Left lung (tissue), 10 donors: ENCODE measurements around the gene TNFRSF1A. TPM values are rescaled to one million over a fixed set of nuclear protein-coding genes. Genes with fewer than 3 reads are reported as not detected.

Experiments
- ATAC-seq: fragments of 200-7000 bp; cut with Tn5 transposase; one replicate; pipeline ENCODE4 v1.9.1; 2020; ENCODE audit warnings: moderate library complexity
- DNase-seq, 4 donors: peaks; one replicate each; pipeline ENCODE4 v3.0.0-alpha.2; 2013 to 2020
- H3K27ac ChIP-seq, 2 donors: fragments of 200-600 bp; sonication (generic) in 1 of 2; one replicate each; pipeline versions ENCODE4 v1.5.0 to v1.8.0; 2020 to 2021
- H3K27me3 ChIP-seq, 2 donors: fragments of 200-600 bp; sonication (generic) in 1 of 2; one replicate each; pipeline versions ENCODE4 v1.5.0 to v1.8.0; 2020 to 2021
- H3K36me3 ChIP-seq, 2 donors: fragments of 200-600 bp; sonication (generic) in 1 of 2; one replicate each; pipeline versions ENCODE4 v1.5.0 to v1.8.0; 2020 to 2021
- H3K4me1 ChIP-seq, 2 donors: fragments of 200-600 bp; one replicate each; pipeline ENCODE4 v1.8.0; 2021
- H3K4me3 ChIP-seq, 2 donors: fragments of 200-600 bp; sonication (generic) in 1 of 2; one replicate each; pipeline versions ENCODE4 v1.5.0 to v1.8.0; 2020 to 2021; ENCODE audit warnings: mild to moderate bottlenecking in 1 of 2
- H3K9me3 ChIP-seq, 2 donors: fragments of 200-600 bp; sonication (generic) in 1 of 2; one replicate each; pipeline versions ENCODE4 v1.5.0 to v1.8.0; 2020 to 2021
- CTCF ChIP-seq, 2 donors: fragments of 200-600 bp; sonication (generic) in 1 of 2; IDR thresholded peaks; one replicate each; pipeline versions ENCODE4 v1.5.0 to v1.8.0; 2021; ENCODE audit warnings: antibody characterized with exemption in 2 of 2
- intact Hi-C, 2 donors: fragments of 100-400 bp; cut with DNase I; formaldehyde crosslinking; loops; one replicate each; pipeline versions ENCODE4 v1.11.2 to v1.14.2; 2022
- polyA plus RNA-seq, 6 donors: library from polyadenylated mRNA; unstranded; fragments of 120-200 nt; gene quantifications; one replicate each; pipeline ENCODE4 v1.2.1, GENCODE V29; 2013; ENCODE audit not compliant: insufficient read length in 6 of 6
- total RNA-seq, 2 donors: library from RNA; stranded (reverse); fragmentation: NEBNext Ultra II Directional; extraction: Animal tissue kit (Norgen Biotek cat#: 25700); gene quantifications; one replicate each; pipeline ENCODE4 v1.2.1, GENCODE V29; 2021
- donor health status: DM: no; HTN: yes; CAD: no.
- donor health status: DM: no; HTN: no; CAD: no.

TNFRSF1A gene
- total and polyA plus RNA-seq, 8 donors = 110 to 211 (median 128) TPM

- intact Hi-C loops = no loop called here
- no peak overlapping the region for H3K4me3 ChIP-seq
- H3K4me1 ChIP-seq = peaks cover 0 to 23% of the 10 kb centered on the region in 2 donors
- no peaks in the 10 kb centered on the region for H3K9me3 ChIP-seq
- peak overlapping the region in 1 of 2 donors; percentile 21 for H3K27ac ChIP-seq
- ATAC-seq (no peak), DNase-seq (no peak)
- TF ChIP-seq CTCF (IDR thresholded peaks at IDR 0.05) = no peak
- no peaks in the 10 kb centered on the region for H3K36me3 ChIP-seq
- H3K27me3 ChIP-seq = peaks cover 6 to 20% of the 10 kb centered on the region in 2 donors
Observed at GRCh38 chr12:6306599-6307220, 35.2 kb downstream of the TNFRSF1A start.

- H3K4me1 ChIP-seq = peaks cover 0 to 23% of the 10 kb centered on the region in 2 donors
- ATAC-seq (no peak), DNase-seq (no peak)
- no peak overlapping the region for H3K4me3 ChIP-seq
- H3K27me3 ChIP-seq = peaks cover 6 to 17% of the 10 kb centered on the region in 2 donors
- TF ChIP-seq CTCF (IDR thresholded peaks at IDR 0.05) = no peak
- H3K27ac ChIP-seq = no peak overlapping the region
- intact Hi-C loops = no loop called here
- H3K36me3 ChIP-seq = no peaks in the 10 kb centered on the region
- no peaks in the 10 kb centered on the region for H3K9me3 ChIP-seq
Observed at GRCh38 chr12:6306151-6306550, 35.7 kb downstream of the TNFRSF1A start.

- intact Hi-C loops = no loop called here
- Histone ChIP-seq H3K27ac (no peak overlapping the region), H3K36me3 (no peaks in the 10 kb centered on the region), H3K4me1 (peaks cover 0 to 12% of the 10 kb centered on the region in 2 donors), H3K4me3 (no peak overlapping the region), H3K9me3 (no peaks in the 10 kb centered on the region), H3K27me3 (no peaks in the 10 kb centered on the region)
- no peak for TF ChIP-seq CTCF (IDR thresholded peaks at IDR 0.05)
- DNase-seq = no peak
- ATAC-seq = no peak
Observed at GRCh38 chr12:6303071-6303470, 38.8 kb downstream of the TNFRSF1A start.

- TF ChIP-seq CTCF (IDR thresholded peaks at IDR 0.05) = no peak
- H3K4me1 ChIP-seq = peaks cover 0 to 8% of the 10 kb centered on the region in 2 donors
- no peak overlapping the region for H3K4me3 ChIP-seq
- H3K36me3 ChIP-seq = no peaks in the 10 kb centered on the region
- H3K27ac ChIP-seq = no peak overlapping the region
- ATAC-seq (no peak), DNase-seq (no peak)
- H3K9me3 ChIP-seq = no peaks in the 10 kb centered on the region
- no peaks in the 10 kb centered on the region for H3K27me3 ChIP-seq
- intact Hi-C loops = no loop called here
Observed at GRCh38 chr12:6302621-6303020, 39.3 kb downstream of the TNFRSF1A start.

GRCh38 chr12:6301721-6302120 is 40.2 kb downstream of the TNFRSF1A start:
- no peak overlapping the region for H3K4me3 ChIP-seq
- no peak overlapping the region for H3K27ac ChIP-seq
- no peak for TF ChIP-seq CTCF (IDR thresholded peaks at IDR 0.05)
- no peaks in the 10 kb centered on the region for H3K9me3 ChIP-seq
- H3K27me3 ChIP-seq = no peaks in the 10 kb centered on the region
- ATAC-seq (no peak), DNase-seq (no peak)
- intact Hi-C loops = no loop called here
- no peaks in the 10 kb centered on the region for H3K4me1 ChIP-seq
- no peaks in the 10 kb centered on the region for H3K36me3 ChIP-seq
